HCT116 (cell line): Measurements from ENCODE around the gene RAD9B. TPM values are rescaled to one million over a fixed set of nuclear protein-coding genes. Genes with fewer than 3 reads are reported as not detected.

Source experiments
- ATAC-seq: fragments of 200-7000 bp; cut with Tn5 transposase; 2 replicates; pipeline ENCODE4 v1.9.1; 2020; ENCODE audit warnings: mild to moderate bottlenecking, moderate library complexity
- BruUV-seq: library from RNA; stranded (reverse); fragments of 400-500 nt; replicated peaks from 2 replicates; lab custom pipeline; 2021; lab: Mats Ljungman, UMichigan
- CTCF ChIA-PET: fragments of 300-600 bp; sonication (Branson Sonifier 250); formaldehyde crosslinking; loops from one replicate; lab custom pipeline; 2021; ENCODE audit warnings: antibody characterized with exemption; lab: Charles Lee
- POLR2A ChIA-PET: fragments of 300-600, 350-600 bp; sonication (Branson Sonifier 250); formaldehyde crosslinking; loops from one replicate; lab custom pipeline; 2021; ENCODE audit warnings: antibody characterized with exemption; lab: Charles Lee
- RAD21 ChIA-PET, 2 experiments: fragments of 300-600 bp; sonication (Branson Sonifier 250); formaldehyde crosslinking; loops; one replicate each; lab custom pipeline; 2023; ENCODE audit warnings: low total read pairs in 2 of 2; ENCODE audit not compliant: uncharacterized antibody in 2 of 2, unreplicated experiment in 2 of 2, low non-redundant PET in 1 of 2; lab: Charles Lee
- DNase-seq: peaks from one replicate; pipeline ENCODE4 v3.0.0-alpha.2; 2010; ENCODE audit warnings: low read depth, low spot score
- H2AFZ ChIP-seq: fragments of 200-600 bp; shearing (Covaris generic), sonication (generic); 2 replicates; pipeline ENCODE4 v1.6.1; 2017; ENCODE audit warnings: low read depth, mixed run types, mixed read lengths, antibody characterized with exemption, low read length; ENCODE audit not compliant: poor library complexity, severe bottlenecking
- H3K27ac ChIP-seq: 2 replicates; pipeline ENCODE4 v1.5.1; 2012; ENCODE audit warnings: low read depth, low read length
- H3K27me3 ChIP-seq: fragments of 200-600 bp; sonication (generic); 2 replicates; pipeline ENCODE4 v1.6.1; 2016; ENCODE audit warnings: mixed run types, low read length, mixed read lengths; ENCODE audit not compliant: insufficient read depth
- H3K36me3 ChIP-seq, 2 experiments: fragments of 200-500 bp in 1 of 2; fragments of 200-600 bp in 1 of 2; sonication (Bioruptor generic) in 1 of 2; sonication (generic) in 1 of 2; 2 replicates each; pipeline versions ENCODE4 v1.5.1 to v1.6.1; 2014 to 2016; ENCODE audit warnings: low read length in 2 of 2, inconsistent platforms in 1 of 2, mixed read lengths in 1 of 2, mixed run types in 1 of 2; ENCODE audit not compliant: insufficient read depth in 2 of 2, control insufficient read depth in 1 of 2
- H3K4me1 ChIP-seq, 2 experiments: fragments of 200-600 bp in 1 of 2; sonication (generic) in 1 of 2; 2 replicates each; pipeline versions ENCODE4 v1.5.1 to v1.6.1; 2012 to 2017; ENCODE audit warnings: low read length in 2 of 2, inconsistent platforms in 1 of 2, mild to moderate bottlenecking in 1 of 2, mixed read lengths in 1 of 2, mixed run types in 1 of 2, moderate library complexity in 1 of 2; ENCODE audit not compliant: insufficient read depth in 2 of 2, control insufficient read depth in 1 of 2
- H3K4me2 ChIP-seq: fragments of 200-600 bp; sonication (generic); 2 replicates; pipeline ENCODE4 v1.6.1; 2017; ENCODE audit warnings: mixed run types, low read length, mixed read lengths
- H3K4me3 ChIP-seq, 2 experiments: fragments of 200-600 bp in 1 of 2; sonication (generic) in 1 of 2; replicated peaks in 1 of 2; 2 replicates each; pipeline ENCODE4 v1.5.1; 2011 to 2016; ENCODE audit warnings: low read length in 2 of 2, control low read depth in 1 of 2, low read depth in 1 of 2, mild to moderate bottlenecking in 1 of 2, mixed read lengths in 1 of 2, mixed run types in 1 of 2
- H3K79me2 ChIP-seq: fragments of 200-600 bp; sonication (generic); 2 replicates; pipeline ENCODE4 v1.6.1; 2017; ENCODE audit warnings: mild to moderate bottlenecking, mixed run types, low read length, moderate library complexity, mixed read lengths; ENCODE audit not compliant: insufficient read depth
- H3K9ac ChIP-seq: fragments of 200-600 bp; sonication (generic); 2 replicates; pipeline ENCODE4 v1.6.1; 2016; ENCODE audit warnings: low read length, mixed read lengths
- H3K9me2 ChIP-seq: fragments of 200-600 bp; sonication (generic), shearing (Covaris generic); 2 replicates; pipeline ENCODE4 v1.6.1; 2017; ENCODE audit warnings: mixed run types, mild to moderate bottlenecking, moderate library complexity; ENCODE audit not compliant: insufficient read depth
- H3K9me3 ChIP-seq, 2 experiments: fragments of 200-500 bp in 1 of 2; fragments of 200-600 bp in 1 of 2; sonication (Bioruptor generic) in 1 of 2; sonication (generic) in 1 of 2; 2 replicates each; pipeline ENCODE4 v1.6.1; 2014 to 2017; ENCODE audit warnings: low read length in 2 of 2, mixed read lengths in 2 of 2, inconsistent platforms in 1 of 2, low read depth in 1 of 2, mild to moderate bottlenecking in 1 of 2, mixed run types in 1 of 2, moderate library complexity in 1 of 2; ENCODE audit not compliant: control insufficient read depth in 1 of 2, insufficient read depth in 1 of 2
- H4K20me1 ChIP-seq: fragments of 200-600 bp; sonication (generic), shearing (Covaris generic); 2 replicates; pipeline ENCODE4 v1.6.1; 2017; ENCODE audit warnings: mixed run types, mild to moderate bottlenecking, moderate library complexity; ENCODE audit not compliant: insufficient read depth
- ATF3 ChIP-seq: IDR thresholded peaks from 2 replicates; pipeline ENCODE4 v1.6.1; 2012
- CBX3 ChIP-seq: IDR thresholded peaks from 2 replicates; pipeline ENCODE4 v1.6.1; 2012; ENCODE audit warnings: low read depth
- CEBPB ChIP-seq: IDR thresholded peaks from 2 replicates; pipeline ENCODE4 v1.6.1; 2012; ENCODE audit warnings: low read depth
- ELF1 ChIP-seq: IDR thresholded peaks from 2 replicates; pipeline ENCODE4 v1.6.1; 2012; ENCODE audit warnings: low read depth, borderline replicate concordance
- EZH2 ChIP-seq: fragments of 200-600 bp; sonication (generic); IDR thresholded peaks from 2 replicates; pipeline ENCODE4 v1.6.1; 2017; ENCODE audit warnings: antibody characterized with exemption, mixed run types
- JUND ChIP-seq: IDR thresholded peaks from 2 replicates; pipeline ENCODE4 v1.6.1; 2012
- MAX ChIP-seq: IDR thresholded peaks from 2 replicates; pipeline ENCODE4 v1.6.1; 2012
- POLR2A ChIP-seq: IDR thresholded peaks from 2 replicates; pipeline ENCODE4 v1.7.0; 2011; ENCODE audit warnings: borderline replicate concordance; ENCODE audit not compliant: insufficient read depth, insufficient read length; ENCODE audit errors: extremely low read depth
- POLR2AphosphoS5 ChIP-seq: IDR thresholded peaks from 2 replicates; pipeline ENCODE4 v1.6.1; 2011; ENCODE audit warnings: mild to moderate bottlenecking, low read depth, low read length, moderate library complexity
- RAD21 ChIP-seq: IDR thresholded peaks from 2 replicates; pipeline ENCODE4 v1.6.1; 2012; ENCODE audit warnings: low read depth, mild to moderate bottlenecking
- SIN3A ChIP-seq: IDR thresholded peaks from 2 replicates; pipeline ENCODE4 v1.6.1; 2012; ENCODE audit warnings: low read depth
- SP1 ChIP-seq: IDR thresholded peaks from 2 replicates; pipeline ENCODE4 v1.6.1; 2012; ENCODE audit warnings: low read depth
- SRF ChIP-seq: IDR thresholded peaks from 2 replicates; pipeline ENCODE4 v1.6.1; 2012; ENCODE audit warnings: low read depth
- TCF7L2 ChIP-seq: IDR thresholded peaks from 2 replicates; pipeline ENCODE4 v1.7.0; 2011; ENCODE audit warnings: borderline replicate concordance, inconsistent platforms; ENCODE audit not compliant: insufficient read depth, insufficient read length; ENCODE audit errors: extremely low read depth
- YY1 ChIP-seq: IDR thresholded peaks from 2 replicates; pipeline ENCODE4 v1.6.1; 2011; ENCODE audit warnings: low read length, low read depth, moderate library complexity, mild to moderate bottlenecking; ENCODE audit not compliant: insufficient replicate concordance; ENCODE audit errors: extremely low read depth
- ZBTB33 ChIP-seq: IDR thresholded peaks from 2 replicates; pipeline ENCODE4 v1.6.1; 2011; ENCODE audit warnings: mild to moderate bottlenecking, low read length, moderate library complexity; ENCODE audit not compliant: insufficient replicate concordance; ENCODE audit errors: extremely low read depth
- ZFX ChIP-seq: fragments of 450-650 bp; IDR thresholded peaks from 2 replicates; pipeline ENCODE4 v1.6.1; 2017
- ZNF274 ChIP-seq: fragments of 200-500 bp; sonication (Bioruptor generic); IDR thresholded peaks from 2 replicates; pipeline ENCODE4 v1.6.1; 2014; ENCODE audit warnings: mild to moderate bottlenecking, low read depth, low read length, inconsistent platforms
- intact Hi-C: fragments of 100-400 bp; cut with micrococcal nuclease; formaldehyde crosslinking; loops from 2 replicates; pipeline ENCODE4 v1.10.0; 2022
- total RNA-seq: library from RNA; stranded (reverse); gene quantifications from one replicate; pipeline ENCODE4 v1.2.1, GENCODE V29; 2021; ENCODE audit not compliant: unreplicated experiment

Gene RAD9B
- total RNA-seq, 1 experiment from 2014 or later: 0.17 TPM

GRCh38 chr12:110530511-110530910, 28.4 kb downstream of the RAD9B start (continued):
- TF ChIP-seq ATF3: no peak
- no peak for TF ChIP-seq ZBTB33
- no peak for TF ChIP-seq TCF7L2
- TF ChIP-seq MAX: no peak
- no peak for TF ChIP-seq POLR2A
- TF ChIP-seq ZFX: no peak
- TF ChIP-seq, all 23 proteins: peak for 0

GRCh38 chr12:110531741-110532333, 29.7 kb downstream of the RAD9B start:
- CTCF ChIA-PET: no interaction called here
- no peak for TF ChIP-seq SRF
- TF ChIP-seq TCF7L2: no peak
- no peak for TF ChIP-seq SIN3A
- no peak for TF ChIP-seq ZNF274
- no peak for TF ChIP-seq ZFX
- TF ChIP-seq ZBTB33: no peak
- no peak for TF ChIP-seq ATF3
- no peak for TF ChIP-seq ELF1
- TF ChIP-seq RAD21: no peak
- no peak for TF ChIP-seq EZH2
- no peak for TF ChIP-seq CEBPB
- TF ChIP-seq YY1: no peak
- TF ChIP-seq CBX3: no peak
- no peak for TF ChIP-seq JUND
- TF ChIP-seq SP1: no peak
- no peak for TF ChIP-seq POLR2AphosphoS5

More at GRCh38 chr12:110531741-110532333, 29.7 kb downstream of the RAD9B start:
- Histone ChIP-seq H3K4me3 (no peak overlapping the region), H4K20me1 (no peaks in the 10 kb centered on the region), H3K4me2 (no peak overlapping the region), H3K27ac (no peak overlapping the region), H3K36me3 (peaks cover 5 to 15% of the 10 kb centered on the region in 2 experiments), H3K4me1 (peaks cover 0 to 6% of the 10 kb centered on the region in 2 experiments; a peak in 1 of 4 replicates), H3K79me2 (peaks cover 9% of the 10 kb centered on the region; the same call in 1 of the 2 replicates), H3K27me3 (no peaks in the 10 kb centered on the region), H3K9me2 (no peaks in the 10 kb centered on the region), H3K9me3 (no peaks in the 10 kb centered on the region), H2AFZ (no peak overlapping the region), H3K9ac (no peak overlapping the region)
- BruUV-seq: no TSS peak
- RAD21 ChIA-PET: no interaction called here
- no peak for ATAC-seq
- intact Hi-C loops: no loop called here
- POLR2A ChIA-PET: no interaction called here
- DNase-seq: no peak
